ENCODE data around the gene TP53BP1. TPM values are rescaled to one million over a fixed set of nuclear protein-coding genes. Genes with fewer than 3 reads are reported as not detected.

Gene TP53BP1
- total RNA-seq, 1 donor from 2014 or later, result 62.9 TPM

Other genes starting within 250 kb of the TP53BP1 start
- 4.1 TPM for gene TGM5, start 226.2 kb downstream of the TP53BP1 start, total RNA-seq
- gene TGM7, start 190.9 kb downstream of the TP53BP1 start, total RNA-seq, result not detected
- gene LCMT2, start 162.6 kb downstream of the TP53BP1 start, total RNA-seq, result 4.4 TPM
- gene ZSCAN29, start 122.1 kb downstream of the TP53BP1 start, total RNA-seq, result 19.8 TPM
- 14.1 TPM for gene TUBGCP4, start 122.1 kb downstream of the TP53BP1 start, total RNA-seq
- 14.3 TPM for gene MAP1A, start 24.5 kb upstream of the TP53BP1 start, total RNA-seq
- 29.7 TPM for gene PPIP5K1, start 97.1 kb upstream of the TP53BP1 start, total RNA-seq
- gene CKMT1B, start 100.9 kb upstream of the TP53BP1 start, total RNA-seq, result 3.9 TPM
- gene STRC, start 125.6 kb upstream of the TP53BP1 start, total RNA-seq, result 0.59 TPM
- gene CATSPER2, start 155.7 kb upstream of the TP53BP1 start, total RNA-seq, result 1.8 TPM
- gene CKMT1A, start 200.7 kb upstream of the TP53BP1 start, total RNA-seq, result 7.1 TPM